K562 (cell line): ENCODE measurements around the gene TAPBPL. TPM values are rescaled to one million over a fixed set of nuclear protein-coding genes. Genes with fewer than 3 reads are reported as not detected.
"Not testable (repeated sequence)": the region's sequence is repeated elsewhere in the genome, so short reads cannot be mapped to it uniquely, and the experiment has no call there.

Experiments used
- ATAC-seq: fragments of 200-7000 bp; cut with Tn5 transposase; 3 replicates; pipeline ENCODE4 v1.9.1; 2020; ENCODE audit warnings: moderate library complexity
- BruUV-seq: library from RNA; stranded (reverse); fragments of 400-500 nt; replicated peaks from 2 replicates; lab custom pipeline; 2021; lab: Mats Ljungman, UMichigan
- CTCF ChIA-PET: fragments of 300-600 bp; formaldehyde crosslinking; extraction: SDS; loops from one replicate; lab custom pipeline; 2021; ENCODE audit warnings: low intra/inter-chr PET ratio; lab: Yijun Ruan, JAX
- POLR2A ChIA-PET: fragments of 300-600, 350-650 bp; sonication (Branson Sonifier 250); formaldehyde crosslinking; extraction: SDS; loops from one replicate; lab custom pipeline; 2021; ENCODE audit warnings: antibody characterized with exemption, inconsistent platforms; lab: Yijun Ruan, JAX
- DNase-seq, 4 experiments: peaks; one replicate each; pipeline versions ENCODE4 v3.0.0 to v3.0.0-alpha.2; 2011 to 2018; ENCODE audit warnings: low spot score in 3 of 4, mixed read lengths in 3 of 4; ENCODE audit errors: extremely low read depth in 1 of 4
- FAIRE-seq: peaks from 2 replicates; lab custom pipeline; 2011; peaks lifted over from hg19 to GRCh38; lab: Jason Lieb, UNC
- H2AFZ ChIP-seq: 2 replicates; pipeline ENCODE4 v1.6.0; 2011; ENCODE audit warnings: low read depth, low read length, control low read depth, inconsistent platforms
- H3K27ac ChIP-seq: fragments of 200-600 bp; 3 replicates; pipeline ENCODE4 v1.8.0; 2011; ENCODE audit warnings: low read depth, mild to moderate bottlenecking, control low read depth, inconsistent platforms, low read length, moderate library complexity, mixed read lengths; ENCODE audit errors: extremely low read depth
- H3K27me3 ChIP-seq, 2 experiments: fragments of 300-600 bp in 1 of 2; 2 replicates in 1 of 2; 3 replicates in 1 of 2; pipeline versions ENCODE4 v1.6.0 to v1.8.0; 2011; ENCODE audit warnings: inconsistent platforms in 2 of 2, low read length in 2 of 2, mild to moderate bottlenecking in 1 of 2, mixed read lengths in 1 of 2, moderate library complexity in 1 of 2; ENCODE audit not compliant: control insufficient read depth in 2 of 2, insufficient read depth in 2 of 2
- H3K36me3 ChIP-seq: fragments of 300-600 bp; 3 replicates; pipeline ENCODE4 v1.8.0; 2011; ENCODE audit warnings: mild to moderate bottlenecking, low read length, inconsistent platforms; ENCODE audit not compliant: control insufficient read depth, insufficient read depth
- H3K4me1 ChIP-seq, 2 experiments: fragments of 200-600 bp in 1 of 2; replicated peaks in 1 of 2; 2 replicates in 1 of 2; 3 replicates in 1 of 2; pipeline versions ENCODE4 v1.5.1 to v1.8.0; 2011; ENCODE audit warnings: inconsistent platforms in 2 of 2, low read length in 2 of 2, mild to moderate bottlenecking in 1 of 2, mixed read lengths in 1 of 2, moderate library complexity in 1 of 2; ENCODE audit not compliant: control insufficient read depth in 2 of 2, insufficient read depth in 2 of 2
- H3K4me2 ChIP-seq: 2 replicates; pipeline ENCODE4 v1.6.1; 2011; ENCODE audit warnings: low read length, control low read depth, inconsistent platforms, mixed read lengths; ENCODE audit not compliant: insufficient read depth
- H3K4me3 ChIP-seq: fragments of 200-600 bp; sonication (generic), shearing (Covaris generic); 2 replicates; pipeline ENCODE4 v1.5.1; 2016; ENCODE audit warnings: control low read depth, inconsistent platforms
- H3K79me2 ChIP-seq: fragments of 200-600 bp; 3 replicates; pipeline ENCODE4 v1.8.0; 2011; ENCODE audit warnings: low read length, inconsistent platforms; ENCODE audit not compliant: control insufficient read depth, insufficient read depth
- H3K9ac ChIP-seq, 2 experiments: 2 replicates each; pipeline versions ENCODE4 v1.6.0 to v1.6.1; 2011; ENCODE audit warnings: low read depth in 2 of 2, low read length in 2 of 2, control low read depth in 1 of 2, inconsistent platforms in 1 of 2, mild to moderate bottlenecking in 1 of 2, mixed read lengths in 1 of 2; ENCODE audit not compliant: insufficient read depth in 1 of 2
- H3K9me1 ChIP-seq: one replicate; pipeline ENCODE4 v1.6.0; 2011; ENCODE audit warnings: inconsistent platforms, mild to moderate bottlenecking, low read length, moderate library complexity; ENCODE audit not compliant: control insufficient read depth, insufficient read depth
- H3K9me3 ChIP-seq: replicated peaks from 2 replicates; pipeline ENCODE4 v1.5.1; 2011; ENCODE audit warnings: low read depth, low read length, inconsistent platforms; ENCODE audit not compliant: control insufficient read depth, insufficient read depth
- H4K20me1 ChIP-seq: replicated peaks from 2 replicates; pipeline ENCODE4 v1.6.1; 2011; ENCODE audit warnings: low read length, inconsistent platforms, mixed read lengths; ENCODE audit not compliant: control insufficient read depth, insufficient read depth
- CHD4 ChIP-seq: fragments of 200-600 bp; sonication (generic); IDR thresholded peaks from 3 replicates; pipeline ENCODE4 v1.6.1; 2012; ENCODE audit warnings: low read depth, mild to moderate bottlenecking, mixed read lengths, low read length, inconsistent platforms; ENCODE audit not compliant: insufficient read depth, insufficient replicate concordance, poor library complexity, severe bottlenecking
- ELF1 ChIP-seq: fragments of 200-800 bp; sonication (Bioruptor generic); IDR thresholded peaks from 2 replicates; pipeline ENCODE4 v1.6.1; 2016; ENCODE audit warnings: missing genetic modification characterization, missing compliant biosample characterization
- NBN ChIP-seq: fragments of 450-650 bp; IDR thresholded peaks from 2 replicates; pipeline ENCODE4 v1.6.1; 2016; ENCODE audit warnings: low read depth, mild to moderate bottlenecking
- STAG1 ChIP-seq: sonication (generic); formaldehyde crosslinking; IDR thresholded peaks from 2 replicates; pipeline ENCODE4 v1.5.0; 2020; ENCODE audit warnings: missing genetic modification reagents, borderline replicate concordance
- TOE1 ChIP-seq, 2 experiments: fragments of 450-650 bp in 1 of 2; sonication (generic) in 1 of 2; formaldehyde crosslinking in 1 of 2; IDR thresholded peaks; 2 replicates each; pipeline versions ENCODE4 v1.7.1 to v1.8.0; 2016 to 2022; ENCODE audit warnings: borderline replicate concordance in 2 of 2, mild to moderate bottlenecking in 2 of 2, antibody characterized with exemption in 1 of 2, inconsistent platforms in 1 of 2, low read depth in 1 of 2, missing genetic modification reagents in 1 of 2, moderate library complexity in 1 of 2
- ZNF41 ChIP-seq: fragments of 250-450 bp; sonication (Bioruptor Pico); conservative IDR thresholded peaks from 2 replicates; pipeline ENCODE4 v1.4.0; 2020; ENCODE audit warnings: mild to moderate bottlenecking
- WGBS: fragments of 100-300 bp; shearing (Covaris generic); methylation state at CpG from one replicate; pipeline ENCODE4 v1.1.6; 2016; ENCODE audit warnings: low coverage, mixed read lengths; ENCODE audit not compliant: insufficient coverage; ENCODE audit errors: missing lambda C conversion rate; 5-methylcytosine and 5-hydroxymethylcytosine counted together
- in situ Hi-C: fragments of 300-500 bp; cut with MboI; formaldehyde crosslinking; loops from 4 replicates; pipeline ENCODE4 v1.15.0; 2018; ENCODE audit warnings: inconsistent platforms, mixed read lengths
- intact Hi-C: fragments of 100-400 bp; cut with micrococcal nuclease; formaldehyde crosslinking; loops from 2 replicates; pipeline ENCODE4 v1.14.2; 2022
- polyA plus RNA-seq, 8 experiments: library from polyadenylated mRNA; depleted of rRNA in 4 of 8; stranded (reverse) in 5 of 8; unstranded in 3 of 8; fragments of >200 nt; fragmentation: Nextera tagmentation in 2 of 8; fragmentation: Illumina TruSeq in 1 of 8; extraction: Ambion mirVana in 2 of 8; extraction: Trizol in 1 of 8; gene quantifications; 2 replicates each; pipeline versions ENCODE4 v1.2.1 to v1.2.3, GENCODE V29; 2011 to 2014; ENCODE audit warnings: inconsistent platforms in 1 of 8, missing spikeins in 1 of 8
- total RNA-seq, 7 experiments: library from RNA; depleted of rRNA in 6 of 7; stranded (reverse); fragments of >200 nt in 6 of 7; fragmentation: Illumina TruSeq in 2 of 7; extraction: Trizol in 2 of 7; gene quantifications; 2 replicates each; pipeline versions ENCODE4 v1.2.1 to v1.2.3, GENCODE V29; 2011 to 2021; ENCODE audit warnings: low replicate concordance in 1 of 7
- TF ChIP-seq, protein P1 (sequence below), 2 experiments: fragments of 450-650 bp; IDR thresholded peaks; 2 replicates each; pipeline ENCODE4 v1.6.1; 2018; ENCODE audit warnings: mild to moderate bottlenecking in 2 of 2, low read depth in 1 of 2; ENCODE audit not compliant: partially characterized antibody in 2 of 2

TAPBPL gene
- total and polyA plus RNA-seq, 9 of the 15 experiments (the other 6 are each of a cell fraction or from before 2014, with no cell fraction given), result 0.29 to 1.6 (median 0.45) TPM

DNA sequence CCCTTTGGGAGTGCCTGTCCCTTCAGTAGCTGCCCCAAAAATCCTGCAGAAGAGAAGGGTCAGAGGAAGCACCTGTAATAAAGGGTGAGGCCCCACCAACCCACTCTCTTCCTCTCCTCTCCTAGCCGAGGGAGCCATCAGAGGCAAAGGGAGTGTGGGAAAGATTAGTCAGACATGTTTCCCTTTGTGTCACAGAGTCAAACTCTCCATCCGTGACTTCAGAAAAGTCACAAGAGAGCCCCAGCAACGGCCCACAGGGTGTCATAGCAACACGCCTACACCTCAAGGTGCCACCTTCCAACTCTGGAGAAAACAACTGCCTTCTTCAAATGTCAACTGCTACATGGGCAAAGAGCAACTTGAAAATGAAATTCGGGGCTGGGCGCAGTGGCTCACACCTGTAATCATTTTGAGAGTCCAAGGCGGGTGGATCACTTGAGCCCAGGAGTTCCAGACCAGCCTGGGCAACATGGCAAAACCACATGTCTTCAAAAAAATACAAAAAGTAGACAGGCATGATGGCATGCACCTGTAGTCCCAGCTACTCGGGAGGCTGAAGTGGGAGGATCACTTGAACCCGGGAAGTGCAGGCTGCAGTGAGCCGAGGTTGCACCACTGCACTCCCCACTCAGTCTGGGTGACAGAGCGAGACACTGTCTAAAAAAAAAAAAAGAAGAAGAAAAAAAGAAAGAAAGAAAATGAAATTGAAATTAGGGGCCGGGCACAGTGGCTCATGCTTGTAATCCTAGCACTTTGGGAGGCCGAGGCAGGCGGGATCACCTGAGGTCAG lies 24.8 kb upstream of the TAPBPL start (continued):
- no peak for TF ChIP-seq CHD4

DNA sequence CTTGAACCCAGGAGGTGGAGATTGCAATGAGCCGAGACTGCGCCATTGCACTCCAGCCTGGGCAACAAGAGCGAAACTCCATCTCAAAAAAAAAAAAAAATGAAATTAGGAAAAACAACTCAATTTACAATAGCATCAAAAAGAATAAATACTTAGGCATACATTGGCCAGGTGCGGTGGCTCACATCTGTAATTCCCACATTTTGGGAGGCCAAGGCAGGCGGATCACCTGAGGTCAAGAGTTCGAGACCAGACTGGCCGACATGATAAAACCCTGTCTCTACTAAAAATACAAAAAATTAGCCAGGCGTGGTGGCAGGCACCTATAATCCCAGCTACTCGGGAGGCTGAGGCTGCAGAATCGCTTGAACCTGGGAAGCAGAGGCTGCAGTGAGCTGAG lies 24.0 kb upstream of the TAPBPL start:
- H3K4me3 ChIP-seq, H3K27me3 ChIP-seq, H3K9ac ChIP-seq, intact Hi-C loops, POLR2A ChIA-PET, H3K9me3 ChIP-seq, CTCF ChIA-PET, FAIRE-seq, H3K79me2 ChIP-seq, H3K27ac ChIP-seq, H4K20me1 ChIP-seq, H3K9me1 ChIP-seq, ATAC-seq, H2AFZ ChIP-seq, H3K4me2 ChIP-seq, in situ Hi-C loops, H3K36me3 ChIP-seq, BruUV-seq, DNase-seq: not testable (repeated sequence)
- whole genome bisulfite sequencing, result 67% methylated on average over 10 of the region's 10 CpGs
- peaks cover 12 to 20% of the 10 kb centered on the region in 2 experiments; a peak in 4 of 5 replicates for H3K4me1 ChIP-seq

DNA sequence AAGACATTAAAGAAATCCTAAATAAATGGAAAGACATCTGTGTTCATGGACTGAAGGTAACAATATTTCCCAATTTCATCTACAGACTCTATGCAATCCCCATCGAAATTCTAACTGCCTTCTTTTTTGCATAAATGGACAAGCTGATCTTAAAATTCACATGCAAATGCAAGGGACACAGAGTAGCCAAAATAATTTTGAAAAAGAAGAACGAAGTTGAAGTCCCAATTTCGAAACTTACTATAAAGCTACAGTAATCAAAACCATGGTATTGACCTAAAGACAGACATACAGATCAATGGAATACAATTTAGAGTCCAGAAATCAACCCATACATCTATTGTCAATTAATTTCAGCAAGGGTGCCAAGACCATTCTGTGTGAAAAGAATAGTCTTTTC lies 23.5 kb upstream of the TAPBPL start:
- BruUV-seq, result no TSS peak
- Histone ChIP-seq H3K4me3 (no peak overlapping the region), H3K79me2 (no peaks in the 10 kb centered on the region), H3K27me3 (no peaks in the 10 kb centered on the region), H3K27ac (no peak overlapping the region), H4K20me1 (no peaks in the 10 kb centered on the region), H3K4me2 (no peak overlapping the region), H3K9me1 (no peaks in the 10 kb centered on the region), H2AFZ (no peak overlapping the region), H3K9ac (no peak overlapping the region), H3K9me3 (no peaks in the 10 kb centered on the region), H3K36me3 (no peaks in the 10 kb centered on the region), H3K4me1 (peaks cover 12 to 20% of the 10 kb centered on the region in 2 experiments; a peak in 4 of 5 replicates)
- no peak for ATAC-seq
- ChIA-PET CTCF (no interaction called here), POLR2A (no interaction called here)
- intact Hi-C loops (no loop called here), in situ Hi-C loops (no loop called here)
- WGBS, result 43% methylated on average over 3 of the region's 3 CpGs
- no peak for DNase-seq
- FAIRE-seq, result no peak
- TF ChIP-seq TOE1 (IDR thresholded peaks at IDR 0.05; ENCODE audit: borderline replicate concordance) (no peak), TOE1 (CRISPR knock-in tag; IDR thresholded peaks at IDR 0.05; ENCODE audit: borderline replicate concordance, low read depth) (no peak), ELF1 (tag) (no peak), ZNF41 (CRISPR knock-in tag) (no peak), STAG1 (no peak), NBN (no peak)
- TF ChIP-seq, protein P1, sequence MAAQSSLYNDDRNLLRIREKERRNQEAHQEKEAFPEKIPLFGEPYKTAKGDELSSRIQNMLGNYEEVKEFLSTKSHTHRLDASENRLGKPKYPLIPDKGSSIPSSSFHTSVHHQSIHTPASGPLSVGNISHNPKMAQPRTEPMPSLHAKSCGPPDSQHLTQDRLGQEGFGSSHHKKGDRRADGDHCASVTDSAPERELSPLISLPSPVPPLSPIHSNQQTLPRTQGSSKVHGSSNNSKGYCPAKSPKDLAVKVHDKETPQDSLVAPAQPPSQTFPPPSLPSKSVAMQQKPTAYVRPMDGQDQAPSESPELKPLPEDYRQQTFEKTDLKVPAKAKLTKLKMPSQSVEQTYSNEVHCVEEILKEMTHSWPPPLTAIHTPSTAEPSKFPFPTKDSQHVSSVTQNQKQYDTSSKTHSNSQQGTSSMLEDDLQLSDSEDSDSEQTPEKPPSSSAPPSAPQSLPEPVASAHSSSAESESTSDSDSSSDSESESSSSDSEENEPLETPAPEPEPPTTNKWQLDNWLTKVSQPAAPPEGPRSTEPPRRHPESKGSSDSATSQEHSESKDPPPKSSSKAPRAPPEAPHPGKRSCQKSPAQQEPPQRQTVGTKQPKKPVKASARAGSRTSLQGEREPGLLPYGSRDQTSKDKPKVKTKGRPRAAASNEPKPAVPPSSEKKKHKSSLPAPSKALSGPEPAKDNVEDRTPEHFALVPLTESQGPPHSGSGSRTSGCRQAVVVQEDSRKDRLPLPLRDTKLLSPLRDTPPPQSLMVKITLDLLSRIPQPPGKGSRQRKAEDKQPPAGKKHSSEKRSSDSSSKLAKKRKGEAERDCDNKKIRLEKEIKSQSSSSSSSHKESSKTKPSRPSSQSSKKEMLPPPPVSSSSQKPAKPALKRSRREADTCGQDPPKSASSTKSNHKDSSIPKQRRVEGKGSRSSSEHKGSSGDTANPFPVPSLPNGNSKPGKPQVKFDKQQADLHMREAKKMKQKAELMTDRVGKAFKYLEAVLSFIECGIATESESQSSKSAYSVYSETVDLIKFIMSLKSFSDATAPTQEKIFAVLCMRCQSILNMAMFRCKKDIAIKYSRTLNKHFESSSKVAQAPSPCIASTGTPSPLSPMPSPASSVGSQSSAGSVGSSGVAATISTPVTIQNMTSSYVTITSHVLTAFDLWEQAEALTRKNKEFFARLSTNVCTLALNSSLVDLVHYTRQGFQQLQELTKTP (IDR thresholded peaks at IDR 0.05; ENCODE audit: low read depth in 1 of 2, partially characterized antibody in 2 of 2), result no peak
